ENCODE results near the gene KIF6.

Gene KIF6

GRCh38 chr6:39319621-39320362 lies 405.4 kb downstream of the KIF6 start:
- DNase-seq (ENCODE audit: low read depth): no peak

DNA sequence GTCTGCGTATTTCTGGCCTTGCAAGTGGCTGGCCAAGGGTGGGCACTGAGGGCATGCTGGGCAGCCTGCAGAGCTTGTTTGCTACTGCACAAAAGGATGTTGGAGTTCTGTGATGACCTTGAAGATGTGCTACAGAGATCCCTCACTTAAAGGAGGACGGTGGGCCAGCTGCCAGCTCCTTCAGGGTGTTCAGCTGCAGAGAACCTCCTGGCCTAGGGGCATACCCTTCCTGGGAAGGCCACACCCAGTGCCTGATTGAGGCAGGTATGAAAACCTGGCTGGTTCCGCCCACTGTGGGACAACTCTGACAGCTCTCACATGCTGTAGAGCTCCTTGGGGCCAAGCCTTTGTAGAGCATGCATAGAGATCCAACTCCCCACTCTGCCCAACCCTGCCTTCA lies 408.0 kb downstream of the KIF6 start:
- no peak for DNase-seq (ENCODE audit: low read depth)

- DNase-seq (ENCODE audit: low read depth): no peak
Measured at GRCh38 chr6:39314273-39314795, 410.9 kb downstream of the KIF6 start, which contains the start of gene KCNK17. Gene KCNK17 (minus strand): TSS chr6:39314419. CDS start chr6:39314320, 99 bp downstream.

DNA sequence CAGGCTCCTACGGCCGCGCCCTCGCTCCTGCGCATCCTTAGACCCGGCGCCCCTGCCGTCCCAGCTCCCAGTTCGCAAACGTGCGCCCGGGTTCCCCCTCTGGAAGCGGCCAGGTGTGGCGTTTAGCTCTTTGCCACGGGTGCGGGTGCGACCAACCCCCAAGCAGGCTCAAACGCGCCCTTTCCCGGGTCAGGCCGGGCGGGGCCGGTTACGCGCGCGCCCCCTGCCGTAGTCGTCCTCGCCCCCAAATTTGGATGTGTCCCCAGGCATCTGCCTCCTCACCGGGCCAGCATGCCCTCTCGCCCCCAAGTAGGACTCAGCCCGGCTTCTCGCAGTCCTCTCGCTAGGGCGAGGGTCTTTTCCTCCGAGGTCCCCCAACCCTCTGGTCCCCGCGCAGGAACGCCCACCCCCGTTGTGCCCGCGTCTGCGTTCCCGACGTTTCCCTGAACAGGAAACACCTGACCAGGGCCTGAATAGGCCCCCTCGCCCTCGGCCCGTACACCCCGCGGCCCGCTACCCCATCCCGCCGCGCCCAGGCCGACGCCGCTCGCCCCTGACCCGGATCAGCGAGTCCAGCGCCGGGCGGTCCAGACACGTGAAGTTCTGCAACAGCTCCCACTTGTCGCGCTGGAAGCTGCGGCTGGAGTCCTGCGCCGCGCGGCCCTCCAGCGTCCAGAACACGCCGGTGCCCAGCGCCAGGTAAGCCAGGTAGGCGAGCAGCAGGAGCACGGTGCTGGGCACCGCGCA lies 411.5 kb downstream of the KIF6 start:
- DNase-seq (ENCODE audit: low read depth): no peak

GRCh38 chr6:39312912-39313525 lies 412.2 kb downstream of the KIF6 start:
- no peak for DNase-seq (ENCODE audit: low read depth)

GRCh38 chr6:39310542-39310941 lies 414.7 kb downstream of the KIF6 start:
- DNase-seq (ENCODE audit: low read depth): no peak

- DNase-seq (ENCODE audit: low read depth): peak; percentile 19
Measured at GRCh38 chr6:39309942-39310531, 415.2 kb downstream of the KIF6 start.

GRCh38 chr6:39307462-39307861 lies 417.7 kb downstream of the KIF6 start:
- no peak for DNase-seq (ENCODE audit: low read depth)

GRCh38 chr6:39304951-39305350 lies 420.3 kb downstream of the KIF6 start:
- DNase-seq (ENCODE audit: low read depth): no peak

- DNase-seq (ENCODE audit: low read depth): no peak
Measured at GRCh38 chr6:39303425-39304153, 421.6 kb downstream of the KIF6 start.

DNA sequence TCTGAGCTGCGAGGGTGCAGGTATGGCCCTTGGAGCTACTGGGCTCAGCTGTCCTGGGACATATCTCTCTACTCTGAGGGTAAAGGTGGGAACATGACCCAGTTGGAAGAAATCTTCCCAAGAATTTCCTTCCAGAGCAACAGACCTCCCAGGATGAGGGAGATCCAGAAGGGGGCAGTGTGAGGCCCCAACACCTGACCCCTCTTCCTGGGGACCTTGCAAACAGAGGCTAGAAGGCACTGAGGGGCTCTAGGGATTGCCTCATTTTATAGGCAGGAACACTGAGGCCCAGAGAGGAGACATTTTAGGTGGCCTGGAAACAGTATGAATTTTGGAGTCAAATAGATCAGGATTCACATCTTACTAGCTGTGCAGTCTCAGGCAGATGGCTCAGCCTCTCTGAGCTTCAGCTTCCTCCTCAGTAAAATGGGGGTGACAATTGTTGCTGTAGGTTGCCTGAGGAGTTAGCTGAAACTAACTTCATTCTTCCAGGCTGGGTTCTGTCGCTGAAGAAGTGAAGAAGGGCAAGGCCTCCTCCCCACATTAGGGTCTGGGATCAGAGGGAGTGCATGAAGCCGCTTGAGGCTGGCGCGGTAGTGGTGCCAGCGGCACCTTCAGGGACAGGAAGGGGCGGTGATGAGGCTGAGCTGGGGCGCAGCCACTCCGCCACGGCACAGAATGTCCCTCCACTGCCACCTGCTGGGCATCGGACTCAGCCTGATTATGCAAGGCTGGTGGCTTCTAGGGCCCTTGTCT lies 422.4 kb downstream of the KIF6 start:
- peak; percentile 5 for DNase-seq (ENCODE audit: low read depth)

DNA sequence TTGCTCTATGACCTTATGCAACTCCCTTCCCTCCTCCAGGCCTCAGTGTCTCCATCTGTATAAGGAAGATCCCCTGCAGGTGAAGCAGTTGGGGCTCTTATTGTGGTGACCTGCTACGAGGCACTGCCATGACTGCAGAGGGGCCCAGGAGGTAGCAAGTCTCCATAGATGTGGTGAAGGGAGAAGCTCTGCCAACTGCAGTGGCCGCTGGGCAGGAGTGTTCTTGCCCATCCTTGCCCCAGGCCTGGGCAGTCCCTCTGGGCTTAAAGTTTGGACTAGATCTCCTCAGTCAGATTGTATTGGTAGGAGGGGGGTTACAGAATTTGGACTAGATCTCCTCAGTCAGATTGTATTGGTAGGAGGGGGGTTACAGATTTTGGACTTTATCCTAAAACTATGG lies 423.2 kb downstream of the KIF6 start:
- DNase-seq (ENCODE audit: low read depth): no peak

- DNase-seq (ENCODE audit: low read depth): no peak
Measured at GRCh38 chr6:39301606-39302005, 423.6 kb downstream of the KIF6 start.

DNA sequence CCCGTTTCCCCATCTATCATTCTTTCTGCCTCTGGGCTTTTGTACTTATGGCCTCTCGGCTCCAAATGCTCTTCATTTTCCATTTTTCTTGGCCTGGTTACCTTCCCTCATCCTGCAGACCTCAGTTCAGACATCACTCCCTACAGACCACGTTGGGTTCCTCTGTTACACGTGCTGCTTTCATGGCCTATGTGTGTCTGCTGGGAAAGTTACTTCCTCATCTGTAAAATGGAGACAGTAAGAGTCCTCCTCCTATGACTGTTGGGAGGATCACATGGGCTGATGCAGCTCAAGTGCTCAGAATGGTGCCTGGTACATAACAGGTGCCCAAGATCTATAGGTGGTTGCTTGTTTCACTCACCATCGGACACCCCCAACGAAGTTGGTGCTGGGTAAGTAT lies 424.5 kb downstream of the KIF6 start:
- no peak for DNase-seq (ENCODE audit: low read depth)

DNA sequence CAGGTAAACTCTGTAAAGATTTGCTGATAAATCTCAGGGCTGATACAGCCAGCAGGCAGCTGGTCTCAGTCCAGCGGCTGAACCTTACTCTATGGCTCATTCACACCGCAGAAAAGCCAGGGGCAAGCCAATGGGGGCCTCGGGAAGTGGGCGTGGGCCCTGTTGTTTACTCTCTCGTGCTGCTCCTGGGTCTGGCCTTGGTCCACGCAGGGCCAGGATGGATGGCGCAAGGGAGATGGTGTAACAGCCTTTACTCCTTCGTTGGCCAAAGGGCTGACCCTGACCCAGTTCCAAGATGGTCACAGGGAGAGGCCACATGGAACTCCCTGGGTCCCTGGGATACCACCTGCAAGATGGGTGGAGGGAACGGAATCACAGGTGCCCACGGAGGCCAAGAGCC lies 427.1 kb downstream of the KIF6 start:
- no peak for DNase-seq (ENCODE audit: low read depth)

- no peak for DNase-seq (ENCODE audit: low read depth)
Measured at GRCh38 chr6:39296745-39297640, 428.2 kb downstream of the KIF6 start.

DNA sequence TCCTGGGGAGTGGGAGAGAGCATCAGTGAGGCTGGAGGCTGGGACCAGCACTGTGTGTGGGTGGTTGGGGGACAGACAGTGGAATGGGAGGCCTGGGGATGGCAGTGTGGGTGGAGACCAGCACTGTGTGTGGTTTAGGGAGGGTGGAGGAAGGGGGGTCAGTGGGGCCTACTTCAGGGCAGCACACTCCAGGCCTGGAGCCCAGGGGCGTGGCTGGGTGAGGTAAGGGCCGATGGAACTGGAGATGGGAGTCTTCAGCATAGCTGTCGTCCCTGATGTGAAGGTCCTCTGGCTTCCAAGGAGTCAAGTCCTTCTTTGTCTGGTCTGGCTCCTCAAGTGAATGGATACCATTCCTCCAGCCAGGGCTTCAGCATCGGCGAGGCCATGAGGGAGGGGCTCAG lies 429.6 kb downstream of the KIF6 start:
- DNase-seq (ENCODE audit: low read depth): no peak

DNA sequence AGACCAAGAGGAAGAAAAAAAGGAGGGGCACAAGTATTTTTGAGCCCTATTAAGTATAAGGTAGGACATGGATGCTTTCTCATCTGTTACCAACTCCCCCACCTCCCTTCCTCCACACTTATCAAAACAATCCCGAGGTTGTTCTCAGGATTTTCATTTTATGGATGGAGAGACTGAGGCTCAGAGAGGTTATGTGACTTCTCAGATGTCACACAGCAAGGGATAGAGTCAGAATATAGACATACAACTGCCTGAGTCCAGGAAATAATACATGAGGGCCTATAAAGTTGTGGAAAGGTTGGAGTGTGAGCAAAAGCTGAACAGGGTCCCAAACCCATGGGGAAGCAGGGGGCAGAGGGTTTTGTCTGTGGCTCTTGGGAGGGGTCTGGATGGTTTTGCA lies 430.3 kb downstream of the KIF6 start:
- no peak for DNase-seq (ENCODE audit: low read depth)

GRCh38 chr6:39294133-39294532 lies 431.1 kb downstream of the KIF6 start:
- no peak for DNase-seq (ENCODE audit: low read depth)

DNA sequence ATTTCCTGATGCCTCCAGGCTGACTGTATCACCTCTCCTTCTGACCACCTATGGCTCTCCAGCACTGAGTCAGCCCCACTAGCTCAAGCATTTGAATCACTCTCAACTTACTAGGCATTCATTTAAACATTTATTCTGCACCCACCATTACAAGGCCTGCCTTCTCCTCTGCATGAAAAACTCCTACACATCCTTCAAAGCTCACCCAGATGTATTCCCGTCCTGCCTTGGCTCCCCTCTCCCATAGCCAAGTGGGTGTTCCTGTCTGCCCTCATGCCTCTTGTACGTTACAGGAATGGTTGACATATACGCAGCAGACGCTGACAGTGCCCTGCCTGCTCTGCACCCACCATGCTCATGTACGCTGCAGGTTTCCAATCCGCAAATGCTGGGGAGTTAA lies 432.6 kb downstream of the KIF6 start:
- DNase-seq (ENCODE audit: low read depth): no peak
